ENCODE measurements around the gene P2RX7.

P2RX7 gene

GRCh38 chr12:121165316-121165715, 32.6 kb downstream of the P2RX7 start:
- ChIA-PET CTCF (no interaction called here), POLR2A (no interaction called here)

GRCh38 chr12:121166356-121166755, 33.7 kb downstream of the P2RX7 start:
- ChIA-PET POLR2A (no interaction called here), CTCF (no interaction called here)
- Histone ChIP-seq H3K36me3 (ENCODE audit: control insufficient read depth in 4 of 4, insufficient read depth in 4 of 4, low read length in 3 of 4) (peaks cover 6 to 51% (median 19%) of the 10 kb centered on the region in 4 experiments), H3K9me3 (ENCODE audit: control extremely low read depth in 1 of 5, control insufficient read depth in 4 of 5, insufficient read depth in 2 of 5, low read depth in 1 of 5, low read length in 4 of 5) (no peaks in the 10 kb centered on the region), H3K4me3 (ENCODE audit: control insufficient read depth in 1 of 7, extremely low read depth in 1 of 7, insufficient read depth in 4 of 7, low read depth in 2 of 7, low read length in 6 of 7) (peak overlapping the region in 1 of 7 experiments; percentile 5), H3K27me3 (replicated peaks in 2 of 5; ENCODE audit: control insufficient read depth in 4 of 5, insufficient read depth in 5 of 5, low read length in 4 of 5) (no peaks in the 10 kb centered on the region), H3K4me1 (ENCODE audit: control extremely low read depth in 1 of 4, control insufficient read depth in 4 of 4, insufficient read depth in 4 of 4, low read length in 3 of 4) (no peaks in the 10 kb centered on the region), H3K27ac (ENCODE audit: insufficient read depth in 1 of 2, low read depth in 1 of 2, low read length in 2 of 2, poor library complexity in 1 of 2, severe bottlenecking in 2 of 2) (no peak overlapping the region)
- DNase-seq: no peak
- 100% methylated on average over 1 of the region's 1 CpG for WGBS (ENCODE audit: insufficient coverage)

More at GRCh38 chr12:121165316-121165715, 32.6 kb downstream of the P2RX7 start:
- H3K4me3 ChIP-seq (ENCODE audit: control insufficient read depth in 1 of 7, extremely low read depth in 1 of 7, insufficient read depth in 4 of 7, low read depth in 2 of 7, low read length in 6 of 7): no peak overlapping the region
- DNase-seq: no peak
- no peaks in the 10 kb centered on the region for H3K4me1 ChIP-seq (ENCODE audit: control extremely low read depth in 1 of 4, control insufficient read depth in 4 of 4, insufficient read depth in 4 of 4, low read length in 3 of 4)
- H3K27ac ChIP-seq (ENCODE audit: insufficient read depth in 1 of 2, low read depth in 1 of 2, low read length in 2 of 2, poor library complexity in 1 of 2, severe bottlenecking in 2 of 2): no peak overlapping the region
- 94% methylated on average over 9 of the region's 9 CpGs for WGBS (ENCODE audit: insufficient coverage)
- H3K9me3 ChIP-seq (ENCODE audit: control extremely low read depth in 1 of 5, control insufficient read depth in 4 of 5, insufficient read depth in 2 of 5, low read depth in 1 of 5, low read length in 4 of 5): no peaks in the 10 kb centered on the region
- H3K27me3 ChIP-seq (replicated peaks in 2 of 5; ENCODE audit: control insufficient read depth in 4 of 5, insufficient read depth in 5 of 5, low read length in 4 of 5): no peaks in the 10 kb centered on the region
- H3K36me3 ChIP-seq (ENCODE audit: control insufficient read depth in 4 of 4, insufficient read depth in 4 of 4, low read length in 3 of 4): peaks cover 6 to 53% (median 19%) of the 10 kb centered on the region in 4 experiments

DNA sequence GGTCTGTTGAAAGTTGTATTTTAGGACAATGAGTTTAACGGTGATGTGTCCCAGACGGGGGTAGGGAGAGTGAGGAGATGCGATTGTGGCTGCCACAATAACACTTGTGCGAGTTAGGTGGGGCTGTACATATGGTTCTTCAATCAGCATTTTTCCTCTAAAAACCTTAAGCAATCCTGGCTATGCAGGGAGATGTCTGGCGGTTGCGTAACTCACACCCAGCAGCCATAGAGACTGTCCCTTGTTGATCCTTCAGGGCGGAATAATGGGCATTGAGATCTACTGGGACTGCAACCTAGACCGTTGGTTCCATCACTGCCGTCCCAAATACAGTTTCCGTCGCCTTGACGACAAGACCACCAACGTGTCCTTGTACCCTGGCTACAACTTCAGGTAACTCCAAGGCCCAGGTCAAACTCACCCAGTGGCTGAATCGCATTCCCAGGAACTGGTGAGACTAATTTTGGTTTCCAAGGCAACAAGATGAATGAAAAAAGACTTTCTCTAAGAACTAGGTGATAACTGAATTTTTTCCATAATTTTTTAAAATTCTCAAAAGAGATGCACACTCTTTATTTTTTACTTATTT, 34.6 kb downstream of the P2RX7 start:
- H3K27me3 ChIP-seq (replicated peaks in 2 of 5; ENCODE audit: control insufficient read depth in 4 of 5, insufficient read depth in 5 of 5, low read length in 4 of 5): no peaks in the 10 kb centered on the region
- WGBS (ENCODE audit: insufficient coverage): 92% methylated on average over 11 of the region's 14 CpGs

DNA sequence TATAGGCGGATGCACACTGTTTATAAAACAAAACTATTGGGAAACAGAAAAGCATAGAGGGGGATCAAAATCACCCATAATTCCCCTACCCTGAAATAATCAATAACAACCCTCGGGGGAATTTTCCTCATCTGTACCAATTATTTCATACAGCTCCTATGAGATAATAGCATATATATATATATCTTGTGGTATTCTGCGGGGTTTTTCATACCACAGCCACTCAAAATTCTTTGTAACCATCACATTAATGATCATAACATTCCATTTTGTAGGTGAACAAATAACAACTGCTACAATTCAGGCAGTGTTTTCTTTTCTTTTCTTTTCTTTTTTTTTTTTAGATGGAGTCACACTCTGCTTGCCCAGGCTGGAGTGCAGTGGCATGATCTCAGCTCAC, 35.3 kb downstream of the P2RX7 start:
- Histone ChIP-seq H3K36me3 (ENCODE audit: control insufficient read depth in 4 of 4, insufficient read depth in 4 of 4, low read length in 3 of 4) (peaks cover 8 to 42% (median 17%) of the 10 kb centered on the region in 4 experiments), H3K4me3 (ENCODE audit: control insufficient read depth in 1 of 7, extremely low read depth in 1 of 7, insufficient read depth in 4 of 7, low read depth in 2 of 7, low read length in 6 of 7) (no peak overlapping the region), H3K4me1 (ENCODE audit: control extremely low read depth in 1 of 4, control insufficient read depth in 4 of 4, insufficient read depth in 4 of 4, low read length in 3 of 4) (no peaks in the 10 kb centered on the region), H3K27ac (ENCODE audit: insufficient read depth in 1 of 2, low read depth in 1 of 2, low read length in 2 of 2, poor library complexity in 1 of 2, severe bottlenecking in 2 of 2) (no peak overlapping the region), H3K27me3 (replicated peaks in 2 of 5; ENCODE audit: control insufficient read depth in 4 of 5, insufficient read depth in 5 of 5, low read length in 4 of 5) (no peaks in the 10 kb centered on the region), H3K9me3 (ENCODE audit: control extremely low read depth in 1 of 5, control insufficient read depth in 4 of 5, insufficient read depth in 2 of 5, low read depth in 1 of 5, low read length in 4 of 5) (no peaks in the 10 kb centered on the region)
- no peak for DNase-seq
- ChIA-PET POLR2A (no interaction called here), CTCF (interaction anchor here (0.7 kb wide), 1 partner anchor 35 kb away, joined by 3 read pairs; no protein-coding TSS in a partner anchor)
- no CpG with 5 or more reads among the region's 3 CpGs for WGBS (ENCODE audit: insufficient coverage)

More for the DNA sequence above, 34.6 kb downstream of the P2RX7 start:
- Histone ChIP-seq H3K27ac (ENCODE audit: insufficient read depth in 1 of 2, low read depth in 1 of 2, low read length in 2 of 2, poor library complexity in 1 of 2, severe bottlenecking in 2 of 2) (no peak overlapping the region), H3K9me3 (ENCODE audit: control extremely low read depth in 1 of 5, control insufficient read depth in 4 of 5, insufficient read depth in 2 of 5, low read depth in 1 of 5, low read length in 4 of 5) (no peaks in the 10 kb centered on the region), H3K36me3 (ENCODE audit: control insufficient read depth in 4 of 4, insufficient read depth in 4 of 4, low read length in 3 of 4) (peaks cover 8 to 48% (median 19%) of the 10 kb centered on the region in 4 experiments), H3K4me1 (ENCODE audit: control extremely low read depth in 1 of 4, control insufficient read depth in 4 of 4, insufficient read depth in 4 of 4, low read length in 3 of 4) (no peaks in the 10 kb centered on the region), H3K4me3 (ENCODE audit: control insufficient read depth in 1 of 7, extremely low read depth in 1 of 7, insufficient read depth in 4 of 7, low read depth in 2 of 7, low read length in 6 of 7) (no peak overlapping the region)
- ChIA-PET POLR2A (interaction anchor here (0.6 kb wide), 1 partner anchor 56 kb away, joined by 3 read pairs; no protein-coding TSS in a partner anchor), CTCF (interaction anchor here (0.6 to 0.7 kb wide), 2 partner anchors 36 to 154 kb away, joined by 3 read pairs; no protein-coding TSS in a partner anchor)
- DNase-seq: no peak

GRCh38 chr12:121170151-121170550, 37.5 kb downstream of the P2RX7 start:
- no peak overlapping the region for H3K27ac ChIP-seq (ENCODE audit: insufficient read depth in 1 of 2, low read depth in 1 of 2, low read length in 2 of 2, poor library complexity in 1 of 2, severe bottlenecking in 2 of 2)
- H3K36me3 ChIP-seq (ENCODE audit: control insufficient read depth in 4 of 4, insufficient read depth in 4 of 4, low read length in 3 of 4): peaks cover 8 to 27% (median 12%) of the 10 kb centered on the region in 4 experiments
- no peaks in the 10 kb centered on the region for H3K4me1 ChIP-seq (ENCODE audit: control extremely low read depth in 1 of 4, control insufficient read depth in 4 of 4, insufficient read depth in 4 of 4, low read length in 3 of 4)
- no peak for DNase-seq
- CTCF ChIA-PET: no interaction called here
- no peaks in the 10 kb centered on the region for H3K9me3 ChIP-seq (ENCODE audit: control extremely low read depth in 1 of 5, control insufficient read depth in 4 of 5, insufficient read depth in 2 of 5, low read depth in 1 of 5, low read length in 4 of 5)
- no peaks in the 10 kb centered on the region for H3K27me3 ChIP-seq (replicated peaks in 2 of 5; ENCODE audit: control insufficient read depth in 4 of 5, insufficient read depth in 5 of 5, low read length in 4 of 5)
- POLR2A ChIA-PET: interaction anchor here (0.6 kb wide), 1 partner anchor 10 kb away, joined by 3 read pairs; no protein-coding TSS in a partner anchor
- H3K4me3 ChIP-seq (ENCODE audit: control insufficient read depth in 1 of 7, extremely low read depth in 1 of 7, insufficient read depth in 4 of 7, low read depth in 2 of 7, low read length in 6 of 7): no peak overlapping the region
- WGBS (ENCODE audit: insufficient coverage): 93% methylated on average over 5 of the region's 5 CpGs

DNA sequence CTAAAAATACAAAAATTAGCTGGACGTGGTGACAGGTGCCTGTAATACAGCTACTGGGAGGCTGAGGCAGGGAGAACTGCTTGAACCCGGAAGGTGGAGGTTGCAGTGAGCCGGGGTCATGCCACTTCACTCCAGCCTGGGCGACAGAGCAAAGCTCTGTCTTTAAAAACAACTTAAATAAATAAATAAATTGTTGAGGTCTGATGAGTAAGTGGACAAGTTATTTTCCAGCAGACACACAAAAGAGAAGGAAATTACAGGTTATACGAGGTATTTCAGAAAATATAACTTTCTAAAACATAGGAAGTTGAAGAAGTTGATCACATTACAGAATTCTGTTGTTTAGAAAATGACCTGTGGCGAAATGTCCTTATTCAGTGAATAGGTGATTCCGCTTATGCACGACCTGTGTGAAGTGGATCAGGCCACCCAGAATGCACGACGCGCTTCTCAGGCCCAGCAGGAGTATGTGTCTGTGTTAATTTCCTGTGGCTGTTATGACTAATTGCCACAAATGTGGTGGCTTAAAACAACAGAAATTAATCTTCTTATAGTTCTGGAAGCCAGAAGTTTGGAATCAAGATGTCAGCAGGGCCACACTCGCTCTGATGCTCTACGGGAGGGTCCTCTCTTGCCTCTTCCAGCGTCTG, 38.1 kb downstream of the P2RX7 start:
- CTCF ChIA-PET: no interaction called here
- POLR2A ChIA-PET: no interaction called here
- peak in 1 of 3 donors; percentile 12 for DNase-seq

DNA sequence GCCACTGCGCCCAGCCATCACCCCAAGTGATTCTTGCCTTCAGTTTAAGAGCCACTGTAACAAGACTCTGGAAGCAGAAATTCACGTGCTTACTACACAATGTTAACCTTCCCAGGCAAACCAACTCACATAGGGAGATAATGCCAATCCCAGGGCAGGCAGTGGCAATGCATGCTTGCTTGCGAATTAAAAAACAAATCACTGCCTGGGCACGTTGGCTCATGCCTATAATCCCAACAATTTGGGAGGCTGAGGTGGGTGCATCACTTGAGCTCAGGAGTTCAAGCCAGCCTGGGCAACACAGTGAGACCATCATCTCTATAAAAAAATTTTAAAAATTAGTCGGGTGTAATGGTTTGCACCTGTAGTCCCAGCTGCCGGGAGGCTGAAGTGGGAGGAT, 39.5 kb downstream of the P2RX7 start:
- Histone ChIP-seq H3K27ac (ENCODE audit: insufficient read depth in 1 of 2, low read depth in 1 of 2, low read length in 2 of 2, poor library complexity in 1 of 2, severe bottlenecking in 2 of 2) (no peak overlapping the region), H3K4me3 (ENCODE audit: control insufficient read depth in 1 of 7, extremely low read depth in 1 of 7, insufficient read depth in 4 of 7, low read depth in 2 of 7, low read length in 6 of 7) (no peak overlapping the region), H3K4me1 (ENCODE audit: control extremely low read depth in 1 of 4, control insufficient read depth in 4 of 4, insufficient read depth in 4 of 4, low read length in 3 of 4) (peaks cover 0 to 6% (median 2%) of the 10 kb centered on the region in 4 experiments), H3K36me3 (ENCODE audit: control insufficient read depth in 4 of 4, insufficient read depth in 4 of 4, low read length in 3 of 4) (peaks cover 0 to 21% (median 4%) of the 10 kb centered on the region in 4 experiments), H3K9me3 (ENCODE audit: control extremely low read depth in 1 of 5, control insufficient read depth in 4 of 5, insufficient read depth in 2 of 5, low read depth in 1 of 5, low read length in 4 of 5) (no peaks in the 10 kb centered on the region), H3K27me3 (replicated peaks in 2 of 5; ENCODE audit: control insufficient read depth in 4 of 5, insufficient read depth in 5 of 5, low read length in 4 of 5) (no peaks in the 10 kb centered on the region)
- WGBS (ENCODE audit: insufficient coverage): 100% methylated on average over 5 of the region's 6 CpGs
- POLR2A ChIA-PET: no interaction called here
- DNase-seq: no peak
- CTCF ChIA-PET: no interaction called here

More for the DNA sequence above, 38.1 kb downstream of the P2RX7 start:
- H3K4me1 ChIP-seq (ENCODE audit: control extremely low read depth in 1 of 4, control insufficient read depth in 4 of 4, insufficient read depth in 4 of 4, low read length in 3 of 4): peaks cover 0 to under 1% (median under 1%) of the 10 kb centered on the region in 4 experiments
- 96% methylated on average over 9 of the region's 14 CpGs for WGBS (ENCODE audit: insufficient coverage)
- peaks cover 6 to 21% (median 7%) of the 10 kb centered on the region in 4 experiments for H3K36me3 ChIP-seq (ENCODE audit: control insufficient read depth in 4 of 4, insufficient read depth in 4 of 4, low read length in 3 of 4)
- H3K27ac ChIP-seq (ENCODE audit: insufficient read depth in 1 of 2, low read depth in 1 of 2, low read length in 2 of 2, poor library complexity in 1 of 2, severe bottlenecking in 2 of 2): no peak overlapping the region
- no peaks in the 10 kb centered on the region for H3K9me3 ChIP-seq (ENCODE audit: control extremely low read depth in 1 of 5, control insufficient read depth in 4 of 5, insufficient read depth in 2 of 5, low read depth in 1 of 5, low read length in 4 of 5)
- no peak overlapping the region for H3K4me3 ChIP-seq (ENCODE audit: control insufficient read depth in 1 of 7, extremely low read depth in 1 of 7, insufficient read depth in 4 of 7, low read depth in 2 of 7, low read length in 6 of 7)
- H3K27me3 ChIP-seq (replicated peaks in 2 of 5; ENCODE audit: control insufficient read depth in 4 of 5, insufficient read depth in 5 of 5, low read length in 4 of 5): no peaks in the 10 kb centered on the region
